Stomach (tissue), 4 donors: ENCODE results near the gene FAM110D.

Experiments
- EP300 ChIP-seq: sonication (generic); formaldehyde crosslinking; IDR thresholded peaks from one replicate; pipeline ENCODE4 v1.6.1; 2017; ENCODE audit warnings: antibody characterized with exemption
- POLR2A ChIP-seq, 4 donors: fragments of 450-650 bp; IDR thresholded peaks; one replicate each; pipeline ENCODE4 v1.6.1; 2016; ENCODE audit warnings: antibody characterized with exemption in 4 of 4, control low read depth in 2 of 4, mild to moderate bottlenecking in 1 of 4, moderate library complexity in 1 of 4
- POLR2AphosphoS5 ChIP-seq, 3 donors: sonication (generic); formaldehyde crosslinking; IDR thresholded peaks; one replicate each; pipeline ENCODE4 v1.6.1; 2016; ENCODE audit warnings: antibody characterized with exemption in 3 of 3
- TF ChIP-seq, protein P1 (sequence below), 7 experiments: fragments of 450-650 bp in 4 of 7; fragments of 200-600 bp in 3 of 7; sonication (generic) in 3 of 7; IDR thresholded peaks; one replicate each; pipeline ENCODE4 v1.5.1; 2016 to 2019; ENCODE audit warnings: antibody characterized with exemption in 7 of 7, control low read depth in 2 of 7, mild to moderate bottlenecking in 1 of 7

- TF ChIP-seq POLR2AphosphoS5 (IDR thresholded peaks at IDR 0.05): no peak
- TF ChIP-seq, protein P1, sequence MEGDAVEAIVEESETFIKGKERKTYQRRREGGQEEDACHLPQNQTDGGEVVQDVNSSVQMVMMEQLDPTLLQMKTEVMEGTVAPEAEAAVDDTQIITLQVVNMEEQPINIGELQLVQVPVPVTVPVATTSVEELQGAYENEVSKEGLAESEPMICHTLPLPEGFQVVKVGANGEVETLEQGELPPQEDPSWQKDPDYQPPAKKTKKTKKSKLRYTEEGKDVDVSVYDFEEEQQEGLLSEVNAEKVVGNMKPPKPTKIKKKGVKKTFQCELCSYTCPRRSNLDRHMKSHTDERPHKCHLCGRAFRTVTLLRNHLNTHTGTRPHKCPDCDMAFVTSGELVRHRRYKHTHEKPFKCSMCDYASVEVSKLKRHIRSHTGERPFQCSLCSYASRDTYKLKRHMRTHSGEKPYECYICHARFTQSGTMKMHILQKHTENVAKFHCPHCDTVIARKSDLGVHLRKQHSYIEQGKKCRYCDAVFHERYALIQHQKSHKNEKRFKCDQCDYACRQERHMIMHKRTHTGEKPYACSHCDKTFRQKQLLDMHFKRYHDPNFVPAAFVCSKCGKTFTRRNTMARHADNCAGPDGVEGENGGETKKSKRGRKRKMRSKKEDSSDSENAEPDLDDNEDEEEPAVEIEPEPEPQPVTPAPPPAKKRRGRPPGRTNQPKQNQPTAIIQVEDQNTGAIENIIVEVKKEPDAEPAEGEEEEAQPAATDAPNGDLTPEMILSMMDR (IDR thresholded peaks at IDR 0.05): no peak
- no peak for TF ChIP-seq POLR2A (IDR thresholded peaks at IDR 0.05)
- no peak for TF ChIP-seq EP300
Observed at GRCh38 chr1:26142159-26142558, 16.7 kb upstream of the FAM110D start.
